ENCODE data around the gene RGS19.

- TF ChIP-seq CTCF (conservative IDR thresholded peaks at IDR 0.05; ENCODE audit: low read depth, low read length) (no peak), EZH2phosphoT487 (IDR thresholded peaks at IDR 0.05; ENCODE audit: borderline replicate concordance, low read length) (no peak)
Measured at GRCh38 chr20:64081624-64081964, 2.3 kb upstream of the RGS19 start.

Measured in PC-3 (cell line).